GM23338 (cell line): ENCODE data around the gene SYPL1. TPM values are rescaled to one million over a fixed set of nuclear protein-coding genes. Genes with fewer than 3 reads are reported as not detected.

Experiments used
- ATAC-seq: fragments of 200-7000 bp; cut with Tn5 transposase; 3 replicates; pipeline ENCODE4 v1.9.1; 2020
- DNase-seq: peaks from one replicate; pipeline ENCODE4 v3.0.0-alpha.2; 2015; ENCODE audit warnings: low spot score
- H2AFZ ChIP-seq: fragments of 200-600 bp; sonication (generic); 2 replicates; pipeline ENCODE4 v1.8.0; 2016; ENCODE audit warnings: antibody characterized with exemption, mild to moderate bottlenecking, moderate library complexity
- H3F3A ChIP-seq: fragments of 200-600 bp; sonication (generic); replicated peaks from 2 replicates; pipeline ENCODE4 v1.8.0; 2017; ENCODE audit warnings: antibody characterized with exemption, mixed run types, low read depth
- H3K27ac ChIP-seq: fragments of 200-600 bp; sonication (generic); 2 replicates; pipeline ENCODE4 v1.6.1; 2016; ENCODE audit warnings: low read depth
- H3K27me3 ChIP-seq: fragments of 200-600 bp; sonication (generic); 2 replicates; pipeline ENCODE4 v1.8.0; 2016; ENCODE audit warnings: mild to moderate bottlenecking, mixed run types, moderate library complexity; ENCODE audit not compliant: insufficient read depth
- H3K36me3 ChIP-seq: fragments of 200-600 bp; sonication (generic); 2 replicates; pipeline ENCODE4 v1.8.0; 2016; ENCODE audit warnings: mild to moderate bottlenecking; ENCODE audit not compliant: insufficient read depth
- H3K4me1 ChIP-seq: fragments of 200-600 bp; sonication (generic); 2 replicates; pipeline ENCODE4 v1.8.0; 2016; ENCODE audit warnings: mild to moderate bottlenecking, moderate library complexity; ENCODE audit not compliant: insufficient read depth
- H3K4me2 ChIP-seq: fragments of 200-600 bp; sonication (generic); 2 replicates; pipeline ENCODE4 v1.7.1; 2017; ENCODE audit warnings: mixed run types
- H3K4me3 ChIP-seq: fragments of 200-600 bp; sonication (generic); 2 replicates; pipeline ENCODE4 v1.6.1; 2016; ENCODE audit warnings: mixed run types
- H3K79me2 ChIP-seq: fragments of 200-600 bp; sonication (generic); replicated peaks from 2 replicates; pipeline ENCODE4 v1.8.0; 2017; ENCODE audit warnings: mild to moderate bottlenecking; ENCODE audit not compliant: insufficient read depth
- H3K9me2 ChIP-seq: fragments of 200-600 bp; sonication (generic); 2 replicates; pipeline ENCODE4 v1.8.0; 2017; ENCODE audit not compliant: insufficient read depth
- H4K20me1 ChIP-seq: fragments of 200-600 bp; sonication (generic); replicated peaks from 2 replicates; pipeline ENCODE4 v1.8.0; 2017; ENCODE audit warnings: mild to moderate bottlenecking; ENCODE audit not compliant: insufficient read depth
- H3K27ac Mint-ChIP-seq: 2 replicates; pipeline ENCODE4 v1.8.0; 2020; ENCODE audit warnings: inconsistent platforms, mild to moderate bottlenecking, moderate library complexity, mixed read lengths
- H3K27me3 Mint-ChIP-seq: 3 replicates; pipeline ENCODE4 v1.8.0; 2022; ENCODE audit warnings: low read depth, mild to moderate bottlenecking, moderate library complexity, mixed read lengths, inconsistent platforms; ENCODE audit not compliant: insufficient read depth, poor library complexity
- H3K36me3 Mint-ChIP-seq: 3 replicates; pipeline ENCODE4 v1.8.0; 2021; ENCODE audit warnings: low read depth, mild to moderate bottlenecking, inconsistent platforms, moderate library complexity, mixed read lengths
- H3K4me1 Mint-ChIP-seq: 3 replicates; pipeline ENCODE4 v1.8.0; 2020; ENCODE audit warnings: mild to moderate bottlenecking, inconsistent platforms, mixed read lengths
- H3K4me3 Mint-ChIP-seq: 3 replicates; pipeline ENCODE4 v1.8.0; 2021; ENCODE audit warnings: moderate library complexity, mild to moderate bottlenecking, inconsistent platforms, mixed read lengths
- H3K9me3 Mint-ChIP-seq: 3 replicates; pipeline ENCODE4 v1.8.0; 2020; ENCODE audit warnings: moderate library complexity, mild to moderate bottlenecking, inconsistent platforms, mixed read lengths
- CREB1 ChIP-seq: fragments of 250-450 bp; sonication (Bioruptor Pico); IDR thresholded peaks from 2 replicates; pipeline ENCODE4 v1.5.0; 2020; ENCODE audit warnings: low read depth, mild to moderate bottlenecking, moderate library complexity
- EZH2 ChIP-seq: fragments of 200-600 bp; sonication (generic); IDR thresholded peaks from one replicate; pipeline ENCODE4 v1.8.0; 2017; ENCODE audit warnings: antibody characterized with exemption, mild to moderate bottlenecking, low read depth; ENCODE audit not compliant: unreplicated experiment
- EZH2phosphoT487 ChIP-seq: fragments of 200-600 bp; sonication (generic); IDR thresholded peaks from one replicate; pipeline ENCODE4 v1.8.1; 2018; ENCODE audit warnings: antibody characterized with exemption; ENCODE audit not compliant: unreplicated experiment
- JUNB ChIP-seq: IDR thresholded peaks from one replicate; pipeline ENCODE4 v1.6.1; 2016; ENCODE audit warnings: antibody characterized with exemption; ENCODE audit not compliant: unreplicated experiment
- NANOG ChIP-seq: IDR thresholded peaks from 2 replicates; pipeline ENCODE4 v1.6.1; 2016; ENCODE audit warnings: antibody characterized with exemption, borderline replicate concordance
- POLR2AphosphoS5 ChIP-seq: IDR thresholded peaks from 2 replicates; pipeline ENCODE4 v1.6.1; 2016; ENCODE audit warnings: antibody characterized with exemption, low read depth
- REST ChIP-seq: IDR thresholded peaks from one replicate; pipeline ENCODE4 v1.6.1; 2018; ENCODE audit warnings: antibody characterized with exemption; ENCODE audit not compliant: unreplicated experiment
- STAT1 ChIP-seq: IDR thresholded peaks from one replicate; pipeline ENCODE4 v1.6.1; 2016; ENCODE audit warnings: antibody characterized with exemption; ENCODE audit not compliant: unreplicated experiment
- ZNF114 ChIP-seq: fragments of 250-450 bp; sonication (Bioruptor Pico); IDR thresholded peaks from 2 replicates; pipeline ENCODE4 v1.5.0; 2020; ENCODE audit warnings: mild to moderate bottlenecking, moderate library complexity
- ZNF331 ChIP-seq: fragments of 250-450 bp; sonication (Bioruptor Pico); IDR thresholded peaks from 2 replicates; pipeline ENCODE4 v1.5.0; 2020; ENCODE audit warnings: low read depth, mild to moderate bottlenecking, moderate library complexity
- ZNF462 ChIP-seq: fragments of 250-450 bp; sonication (Bioruptor Pico); IDR thresholded peaks from 2 replicates; pipeline ENCODE4 v1.5.0; 2020; ENCODE audit warnings: mild to moderate bottlenecking, moderate library complexity
- polyA plus RNA-seq: library from polyadenylated mRNA; unstranded; fragments of >200 nt; fragmentation: Nextera tagmentation; extraction: Ambion mirVana; gene quantifications from 2 replicates; pipeline ENCODE4 v1.2.1, GENCODE V29; 2016
- total RNA-seq: library from RNA; depleted of rRNA; stranded (reverse); fragments of >200 nt; shearing (Covaris generic); gene quantifications from 2 replicates; pipeline ENCODE4 v1.2.3, GENCODE V29; 2014
- TF ChIP-seq, protein P1 (sequence below): IDR thresholded peaks from 2 replicates; pipeline ENCODE4 v1.6.1; 2016; ENCODE audit warnings: antibody characterized with exemption
- TF ChIP-seq, protein P2 (sequence below), 2 experiments: fragments of 200-600 bp in 1 of 2; sonication (generic) in 1 of 2; conservative IDR thresholded peaks; 2 replicates each; pipeline versions ENCODE4 v1.5.1 to v1.6.1; 2016 to 2017; ENCODE audit warnings: antibody characterized with exemption in 2 of 2, low read depth in 2 of 2, mild to moderate bottlenecking in 2 of 2, moderate library complexity in 1 of 2

Gene SYPL1
- total and polyA plus RNA-seq, 2 experiments from 2014 or later, result 39.3 to 52.7 TPM

GRCh38 chr7:106140406-106141173 lies 28.5 kb upstream of the SYPL1 start:
- ATAC-seq (no peak), DNase-seq (no peak)
- no peak overlapping the region for H2AFZ ChIP-seq
- H3K4me1 ChIP-seq, result 0 out of 2 replicates have a peak, but pooled peaks cover 4% of the 10 kb centered on the region
- peaks cover 5% of the 10 kb centered on the region for H3K27me3 Mint-ChIP-seq
- H3K27ac ChIP-seq, result no peak overlapping the region
- no peak for TF ChIP-seq REST
- TF ChIP-seq EZH2phosphoT487, result no peak
- no peak for TF ChIP-seq ZNF114 (CRISPR knock-in tag)
- no peak for TF ChIP-seq JUNB
- TF ChIP-seq CREB1, result no peak
- TF ChIP-seq, protein P1, sequence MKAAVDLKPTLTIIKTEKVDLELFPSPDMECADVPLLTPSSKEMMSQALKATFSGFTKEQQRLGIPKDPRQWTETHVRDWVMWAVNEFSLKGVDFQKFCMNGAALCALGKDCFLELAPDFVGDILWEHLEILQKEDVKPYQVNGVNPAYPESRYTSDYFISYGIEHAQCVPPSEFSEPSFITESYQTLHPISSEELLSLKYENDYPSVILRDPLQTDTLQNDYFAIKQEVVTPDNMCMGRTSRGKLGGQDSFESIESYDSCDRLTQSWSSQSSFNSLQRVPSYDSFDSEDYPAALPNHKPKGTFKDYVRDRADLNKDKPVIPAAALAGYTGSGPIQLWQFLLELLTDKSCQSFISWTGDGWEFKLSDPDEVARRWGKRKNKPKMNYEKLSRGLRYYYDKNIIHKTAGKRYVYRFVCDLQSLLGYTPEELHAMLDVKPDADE, result no peak
- TF ChIP-seq ZNF462 (CRISPR knock-in tag), result no peak
- no peak for TF ChIP-seq STAT1
- TF ChIP-seq EZH2, result no peak
- TF ChIP-seq, protein P2, sequence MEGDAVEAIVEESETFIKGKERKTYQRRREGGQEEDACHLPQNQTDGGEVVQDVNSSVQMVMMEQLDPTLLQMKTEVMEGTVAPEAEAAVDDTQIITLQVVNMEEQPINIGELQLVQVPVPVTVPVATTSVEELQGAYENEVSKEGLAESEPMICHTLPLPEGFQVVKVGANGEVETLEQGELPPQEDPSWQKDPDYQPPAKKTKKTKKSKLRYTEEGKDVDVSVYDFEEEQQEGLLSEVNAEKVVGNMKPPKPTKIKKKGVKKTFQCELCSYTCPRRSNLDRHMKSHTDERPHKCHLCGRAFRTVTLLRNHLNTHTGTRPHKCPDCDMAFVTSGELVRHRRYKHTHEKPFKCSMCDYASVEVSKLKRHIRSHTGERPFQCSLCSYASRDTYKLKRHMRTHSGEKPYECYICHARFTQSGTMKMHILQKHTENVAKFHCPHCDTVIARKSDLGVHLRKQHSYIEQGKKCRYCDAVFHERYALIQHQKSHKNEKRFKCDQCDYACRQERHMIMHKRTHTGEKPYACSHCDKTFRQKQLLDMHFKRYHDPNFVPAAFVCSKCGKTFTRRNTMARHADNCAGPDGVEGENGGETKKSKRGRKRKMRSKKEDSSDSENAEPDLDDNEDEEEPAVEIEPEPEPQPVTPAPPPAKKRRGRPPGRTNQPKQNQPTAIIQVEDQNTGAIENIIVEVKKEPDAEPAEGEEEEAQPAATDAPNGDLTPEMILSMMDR (conservative IDR thresholded peaks at IDR 0.05; ENCODE audit: low read depth in 2 of 2), result no peak
- no peak for TF ChIP-seq POLR2AphosphoS5
- no peak for TF ChIP-seq NANOG
- no peak for TF ChIP-seq ZNF331
- H3K79me2 ChIP-seq, result no peaks in the 10 kb centered on the region
- no peaks in the 10 kb centered on the region for H3K36me3 ChIP-seq
- H3K4me3 ChIP-seq, result no peak overlapping the region
- no peaks in the 10 kb centered on the region for H3F3A ChIP-seq
- no peak overlapping the region for H3K27ac Mint-ChIP-seq
- H3K4me3 Mint-ChIP-seq, result no peak overlapping the region
- H3K9me2 ChIP-seq, result no peaks in the 10 kb centered on the region
- no peaks in the 10 kb centered on the region for H3K36me3 Mint-ChIP-seq
- no peaks in the 10 kb centered on the region for H3K9me3 Mint-ChIP-seq
- H3K27me3 ChIP-seq, result no peaks in the 10 kb centered on the region
- no peak overlapping the region for H3K4me2 ChIP-seq
- H4K20me1 ChIP-seq, result no peaks in the 10 kb centered on the region
- H3K4me1 Mint-ChIP-seq, result peaks cover 15% of the 10 kb centered on the region; the same call in 2 of the 3 replicates
